Stimulated activated CD8-positive, alpha-beta memory T cell treated with anti-CD3 and anti-CD28 coated beads, Interleukin-2, amount 100 ng/mL, for 48 hours (primary cell): ENCODE data around the gene C11orf24.
"Not testable (repeated sequence)": the region's sequence is repeated elsewhere in the genome, so short reads cannot be mapped to it uniquely, and the experiment has no call there.

Experiments used
- DNase-seq, 2 donors: peaks; one replicate each; pipeline ENCODE4 v3.0.0-alpha.2; 2020; ENCODE audit warnings: low read depth in 2 of 2

The C11orf24 gene

DNA sequence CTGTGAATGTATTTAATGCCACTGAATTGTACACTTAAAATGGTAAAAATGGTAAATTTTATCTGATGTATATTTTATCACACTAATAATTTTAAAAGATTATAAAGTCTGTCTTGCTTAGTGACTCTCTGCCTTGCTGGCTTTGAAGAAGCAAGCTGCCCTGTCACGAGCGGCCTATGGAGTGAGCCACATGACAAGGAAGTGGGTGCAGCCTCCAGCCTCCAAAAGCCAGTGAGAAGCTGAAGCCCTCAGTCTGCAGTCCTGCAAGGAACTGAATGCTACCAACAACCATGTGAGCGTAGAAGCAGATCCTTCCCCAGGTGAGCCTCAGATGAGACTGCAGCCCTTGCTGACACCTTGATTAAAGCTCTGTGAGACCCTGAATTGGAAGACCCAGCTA, 20.0 kb downstream of the C11orf24 start:
- DNase-seq: no peak

DNA sequence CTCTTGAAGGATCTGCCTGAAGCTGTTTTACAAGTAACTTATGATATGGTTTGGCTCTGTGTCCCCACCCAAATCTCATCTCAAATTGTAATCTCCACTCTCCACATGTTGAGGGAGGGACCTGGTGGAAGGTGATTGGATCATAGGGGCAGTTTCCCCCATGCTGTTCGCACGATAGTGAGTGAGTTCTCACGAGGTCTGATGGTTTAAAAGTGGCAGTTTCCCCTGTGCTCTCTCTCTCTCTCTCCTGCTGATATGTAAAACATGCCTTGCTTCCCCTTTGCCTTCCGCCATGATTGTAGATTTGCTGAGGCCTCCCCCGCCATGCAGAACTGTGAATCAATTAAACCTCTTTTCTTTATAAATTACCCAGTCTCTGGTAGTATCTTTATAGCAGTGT, 26.9 kb downstream of the C11orf24 start:
- DNase-seq: not testable (repeated sequence)

DNA sequence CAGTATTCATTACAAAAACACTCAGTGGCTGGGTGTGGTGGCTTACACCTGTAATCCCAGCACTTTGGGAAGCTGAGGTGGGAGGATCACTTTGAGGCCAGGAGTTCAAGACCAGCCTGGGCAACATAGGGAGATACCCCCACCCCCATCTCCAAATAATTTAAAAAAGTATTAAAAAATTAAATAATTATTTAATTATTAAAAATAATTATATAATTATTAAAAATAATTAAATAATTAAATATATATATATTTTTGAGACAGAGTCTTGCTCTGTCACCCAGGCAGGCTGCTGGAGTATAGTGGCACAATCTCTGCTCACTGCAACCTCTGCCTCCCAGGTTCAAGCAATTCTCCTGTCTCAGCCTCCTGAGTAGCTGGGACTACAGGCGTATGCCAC, 27.9 kb downstream of the C11orf24 start:
- DNase-seq: not testable (repeated sequence)

GRCh38 chr11:68242616-68243015, 29.2 kb downstream of the C11orf24 start:
- no peak for DNase-seq

- no peak for DNase-seq
Measured at GRCh38 chr11:68231621-68232020, 40.2 kb downstream of the C11orf24 start.

DNA sequence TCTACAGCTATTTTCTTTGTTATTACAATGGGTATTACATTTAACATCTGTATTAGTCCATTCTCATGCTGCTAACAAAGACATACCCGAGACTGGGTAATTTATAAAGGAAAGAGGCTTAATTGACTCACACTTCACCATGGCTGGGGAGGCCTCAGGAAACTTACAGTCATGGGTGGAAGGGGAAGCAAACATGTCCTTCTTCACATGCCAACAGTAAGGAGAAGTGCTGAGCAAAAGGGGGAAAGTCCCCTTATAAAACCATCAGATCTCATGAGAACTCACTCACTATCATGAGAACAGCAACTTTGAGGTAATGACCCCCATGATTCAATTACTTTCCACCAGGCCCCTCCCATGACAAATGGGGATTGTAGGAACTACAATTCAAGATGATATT, 42.2 kb downstream of the C11orf24 start:
- DNase-seq: no peak

DNA sequence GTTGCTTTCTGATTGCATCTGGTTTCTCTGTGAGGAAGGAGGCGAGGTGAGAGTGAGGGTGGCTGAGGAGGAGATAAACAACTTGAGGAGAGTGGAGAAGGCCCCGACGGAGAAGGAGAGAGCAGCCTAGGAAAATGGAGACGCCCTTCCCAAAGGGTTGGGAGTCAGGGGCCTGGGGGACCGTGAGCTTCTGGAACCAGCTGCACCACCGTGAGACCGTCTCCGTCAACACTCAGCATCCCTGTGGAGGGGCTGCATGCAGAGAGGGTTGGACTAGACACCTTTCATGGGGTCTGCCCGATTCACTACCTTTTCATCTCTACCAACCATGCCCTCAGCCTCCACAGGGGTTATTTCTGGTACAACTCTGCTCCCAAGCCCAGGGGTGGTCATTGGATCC, 45.4 kb downstream of the C11orf24 start:
- DNase-seq: no peak

GRCh38 chr11:68224606-68225005, 47.2 kb downstream of the C11orf24 start:
- DNase-seq: no peak

GRCh38 chr11:68223275-68223674, 48.5 kb downstream of the C11orf24 start:
- DNase-seq: no peak

DNA sequence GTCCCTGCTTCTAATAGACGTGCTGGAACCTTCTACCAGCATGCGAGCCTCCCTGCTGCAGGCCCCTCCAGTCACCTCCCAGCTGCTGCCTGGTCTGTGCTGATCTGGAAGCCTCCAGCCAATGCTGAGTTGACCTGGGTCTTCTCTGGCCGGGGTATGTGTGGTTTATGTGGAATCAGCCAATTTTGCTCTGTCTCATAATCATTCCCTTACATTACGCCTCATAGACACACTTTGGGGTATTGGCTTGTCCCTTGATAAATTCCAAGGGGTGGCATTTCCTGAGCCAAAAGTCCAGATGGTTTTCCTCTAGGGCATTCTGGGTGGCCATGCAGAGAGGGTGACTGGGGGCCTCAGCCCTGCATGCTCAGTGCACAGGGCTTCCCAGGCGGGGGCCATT, 50.4 kb downstream of the C11orf24 start:
- no peak for DNase-seq

- DNase-seq: no peak
Measured at GRCh38 chr11:68216171-68216938, 55.4 kb downstream of the C11orf24 start.

- DNase-seq: no peak
Measured at GRCh38 chr11:68215524-68216170, 56.1 kb downstream of the C11orf24 start.

DNA sequence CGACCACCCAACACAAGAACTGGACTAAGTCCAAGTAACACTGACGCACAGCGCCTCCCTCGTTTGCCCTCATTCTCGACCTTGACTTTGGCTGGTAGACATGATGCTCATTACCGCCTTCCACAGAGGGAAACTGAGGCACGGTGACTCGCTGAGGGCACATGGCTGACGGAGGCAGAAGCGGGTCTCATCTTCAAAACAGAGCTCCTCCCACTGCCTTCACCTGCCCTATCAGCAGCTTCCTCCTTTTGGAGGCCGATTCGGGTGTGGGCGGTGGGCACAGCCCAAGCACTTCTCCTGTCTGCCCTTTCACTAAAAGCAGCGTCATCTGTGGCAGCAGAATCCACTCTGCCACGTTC, 56.7 kb downstream of the C11orf24 start:
- DNase-seq: peak in 1 of 2 donors; percentile 12

DNA sequence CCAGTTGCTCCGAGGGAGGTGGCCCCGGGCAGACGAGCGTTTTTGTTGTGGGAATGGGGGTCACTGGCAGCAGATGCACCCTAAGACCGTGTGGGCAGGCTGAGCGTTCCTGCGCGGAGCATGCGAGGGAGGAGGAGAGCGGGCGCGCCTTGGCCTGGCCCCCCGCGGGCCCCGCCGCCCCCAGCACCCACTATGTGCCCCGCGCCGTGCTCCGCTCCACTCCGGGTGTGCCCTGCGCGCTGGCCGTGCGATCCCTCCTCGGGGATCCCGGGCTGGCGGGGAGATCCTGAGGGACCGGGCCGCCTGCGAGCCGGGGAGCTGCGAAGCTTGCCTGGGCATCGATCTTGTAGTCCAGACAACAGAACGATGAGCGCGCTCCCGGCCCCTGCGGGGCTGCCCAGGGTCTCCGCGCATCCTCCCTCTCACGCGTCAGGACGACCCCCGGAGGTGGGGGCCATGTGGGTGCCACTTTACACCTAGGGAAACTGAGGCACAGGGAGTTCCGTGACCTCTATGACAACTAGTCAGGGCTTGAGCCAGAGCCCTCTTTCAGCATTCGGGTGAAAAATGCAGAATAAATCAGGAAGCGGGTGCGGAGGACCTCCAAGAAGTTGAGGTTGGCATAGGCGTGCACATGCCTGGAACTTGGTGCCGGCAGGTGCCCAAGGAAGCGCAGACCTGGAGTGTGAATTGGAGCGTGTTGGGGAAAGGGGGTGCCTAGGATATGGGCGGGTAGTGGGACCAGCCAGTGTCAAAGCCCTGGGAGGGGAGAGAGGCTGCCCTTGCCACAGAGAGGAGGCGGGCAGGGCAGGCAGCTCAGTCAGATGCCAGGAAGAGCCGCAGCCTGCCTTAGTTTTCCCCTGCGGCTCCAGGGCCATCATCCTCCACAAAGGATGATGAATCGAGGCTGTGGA, 57.3 kb downstream of the C11orf24 start:
- no peak for DNase-seq

DNA sequence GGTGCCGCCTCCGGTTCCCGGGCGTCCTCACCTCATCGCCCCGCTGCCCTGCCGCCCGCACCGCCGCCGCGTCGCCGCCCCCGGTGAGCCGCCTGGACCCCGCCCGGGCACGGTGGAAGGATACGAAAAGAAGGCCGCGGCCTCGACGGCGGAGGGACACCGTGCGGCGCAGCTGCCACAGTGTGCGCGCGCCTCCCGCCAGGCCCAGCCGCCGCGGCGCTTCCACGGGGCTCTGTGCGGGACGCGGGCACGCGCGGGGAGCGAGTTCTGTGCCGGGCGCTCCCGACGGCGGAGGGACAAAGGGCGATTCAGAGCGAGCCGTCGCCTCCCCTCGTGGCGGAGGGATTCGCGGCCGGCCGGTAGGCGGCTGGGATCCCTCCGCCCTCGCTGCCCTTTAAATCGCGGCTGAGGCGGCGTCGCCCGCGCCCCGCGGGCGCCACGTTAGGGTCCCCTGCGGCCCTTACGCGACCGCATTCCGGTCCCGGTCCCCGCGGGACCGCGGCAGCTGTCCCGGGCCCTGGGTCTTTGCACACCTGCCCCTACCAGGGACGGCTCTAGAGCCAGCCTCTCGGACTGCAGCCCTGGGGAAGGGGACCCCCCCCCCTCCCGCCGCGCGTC, 58.1 kb downstream of the C11orf24 start:
- peak; percentile 57 to 64 for DNase-seq

DNA sequence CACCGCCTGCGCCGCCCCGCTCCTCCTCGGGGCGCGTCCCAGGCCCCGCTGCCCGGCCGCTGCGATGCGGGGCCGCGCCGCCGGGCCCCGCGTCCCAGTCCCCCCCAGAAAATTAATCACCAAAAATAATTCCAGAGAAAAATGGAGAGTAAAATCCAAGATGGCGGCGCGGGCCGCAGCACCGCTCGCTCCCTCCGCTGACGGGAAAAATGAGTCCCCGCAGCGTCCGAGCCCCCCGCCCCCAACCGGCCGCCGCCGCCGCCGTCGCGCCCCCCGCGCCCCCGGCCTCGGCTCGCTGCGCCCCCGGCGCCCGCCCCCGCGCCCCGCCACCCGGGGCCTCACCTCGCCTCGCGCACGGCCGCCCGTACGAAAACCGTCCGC, 58.6 kb downstream of the C11orf24 start, which contains the start of gene KMT5B:
Gene KMT5B, minus strand, starts transcription at position 162 of the 381 bp plus-strand sequence. CDS start 23,220 bp downstream, outside the sequence.
- peak; percentile 14 to 36 for DNase-seq

- peak; percentile 49 to 54 for DNase-seq
Measured at GRCh38 chr11:68212421-68213134, 59.2 kb downstream of the C11orf24 start.

DNA sequence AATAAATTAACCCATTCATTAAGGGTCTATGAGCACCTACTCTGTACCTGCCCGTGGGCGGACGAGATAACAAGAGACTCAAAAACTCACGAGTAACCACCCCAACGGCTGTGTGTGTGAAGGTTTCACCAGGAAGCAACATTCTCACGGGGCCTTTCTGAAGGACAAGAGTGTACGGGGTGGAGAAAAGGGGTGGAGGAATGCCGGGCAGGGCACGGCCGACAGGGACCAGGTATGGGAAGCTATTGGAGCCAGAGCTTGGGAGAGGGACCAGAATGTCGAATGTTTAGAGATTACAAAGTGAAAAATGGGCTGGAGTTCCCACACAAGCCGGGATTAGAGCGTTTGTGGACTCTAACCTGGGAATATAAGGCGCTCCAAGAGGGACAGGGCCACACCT, 60.2 kb downstream of the C11orf24 start:
- DNase-seq: no peak
